Esophagus squamous epithelium (tissue), 5 donors: ENCODE results near the gene UBTD1. TPM values are rescaled to one million over a fixed set of nuclear protein-coding genes. Genes with fewer than 3 reads are reported as not detected.

Experiments
- DNase-seq: peaks from one replicate; lab custom pipeline; 2025; lab: John Stamatoyannopoulos, UW
- H3K27ac ChIP-seq, 4 donors: fragments of 200-600 bp; sonication (generic); one replicate each; pipeline ENCODE4 v1.5.1; 2016 to 2019; ENCODE audit warnings: mild to moderate bottlenecking in 1 of 4
- H3K27me3 ChIP-seq, 4 donors: fragments of 200-600 bp; sonication (generic); 1 replicate in 3 of 4; 2 replicates in 1 of 4; pipeline versions ENCODE4 v1.5.1 to v1.6.0; 2017 to 2021; ENCODE audit warnings: antibody characterized with exemption in 1 of 4
- H3K36me3 ChIP-seq, 3 donors: fragments of 200-600 bp; sonication (generic); one replicate each; pipeline ENCODE4 v1.5.1; 2016 to 2019
- H3K4me1 ChIP-seq, 3 donors: fragments of 200-600 bp; sonication (generic); one replicate each; pipeline ENCODE4 v1.5.1; 2017 to 2019
- H3K4me3 ChIP-seq, 4 donors: fragments of 200-600 bp; sonication (generic); 1 replicate in 3 of 4; 2 replicates in 1 of 4; pipeline ENCODE4 v1.5.1; 2016 to 2019; ENCODE audit warnings: mild to moderate bottlenecking in 2 of 4, moderate library complexity in 1 of 4
- H3K9me3 ChIP-seq, 3 donors: fragments of 200-600 bp; sonication (generic); one replicate each; pipeline ENCODE4 v1.5.1; 2016 to 2019
- POLR2A ChIP-seq, 4 donors: fragments of 450-650 bp; IDR thresholded peaks; one replicate each; pipeline ENCODE4 v1.6.1; 2017; ENCODE audit warnings: antibody characterized with exemption in 4 of 4, mild to moderate bottlenecking in 4 of 4, moderate library complexity in 3 of 4
- WGBS, 2 donors: methylation state at CpG; one replicate each; pipeline ENCODE4 v1.1.5; 2018; 5-methylcytosine and 5-hydroxymethylcytosine counted together
- intact Hi-C: fragments of 100-400 bp; cut with DNase I; formaldehyde crosslinking; loops from one replicate; pipeline ENCODE4 v1.15.0; 2022
- total RNA-seq, 4 donors: library from RNA; depleted of rRNA; stranded (reverse); fragments of >200 nt; gene quantifications; one replicate each; pipeline ENCODE4 v1.1.0, GENCODE V29; 2016
- TF ChIP-seq, protein P1 (sequence below), 6 experiments: fragments of 450-650 bp in 4 of 6; fragments of 200-600 bp in 2 of 6; sonication (generic) in 2 of 6; IDR thresholded peaks; one replicate each; pipeline ENCODE4 v1.5.1; 2016 to 2019; ENCODE audit warnings: antibody characterized with exemption in 6 of 6, mild to moderate bottlenecking in 4 of 6, moderate library complexity in 4 of 6
- donor health status: DM: yes; HTN: yes; CAD: no.

The UBTD1 gene
- total RNA-seq, 4 donors from 2014 or later: 4.3 to 8.5 (median 5.8) TPM

- TF ChIP-seq, protein P1, sequence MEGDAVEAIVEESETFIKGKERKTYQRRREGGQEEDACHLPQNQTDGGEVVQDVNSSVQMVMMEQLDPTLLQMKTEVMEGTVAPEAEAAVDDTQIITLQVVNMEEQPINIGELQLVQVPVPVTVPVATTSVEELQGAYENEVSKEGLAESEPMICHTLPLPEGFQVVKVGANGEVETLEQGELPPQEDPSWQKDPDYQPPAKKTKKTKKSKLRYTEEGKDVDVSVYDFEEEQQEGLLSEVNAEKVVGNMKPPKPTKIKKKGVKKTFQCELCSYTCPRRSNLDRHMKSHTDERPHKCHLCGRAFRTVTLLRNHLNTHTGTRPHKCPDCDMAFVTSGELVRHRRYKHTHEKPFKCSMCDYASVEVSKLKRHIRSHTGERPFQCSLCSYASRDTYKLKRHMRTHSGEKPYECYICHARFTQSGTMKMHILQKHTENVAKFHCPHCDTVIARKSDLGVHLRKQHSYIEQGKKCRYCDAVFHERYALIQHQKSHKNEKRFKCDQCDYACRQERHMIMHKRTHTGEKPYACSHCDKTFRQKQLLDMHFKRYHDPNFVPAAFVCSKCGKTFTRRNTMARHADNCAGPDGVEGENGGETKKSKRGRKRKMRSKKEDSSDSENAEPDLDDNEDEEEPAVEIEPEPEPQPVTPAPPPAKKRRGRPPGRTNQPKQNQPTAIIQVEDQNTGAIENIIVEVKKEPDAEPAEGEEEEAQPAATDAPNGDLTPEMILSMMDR (IDR thresholded peaks at IDR 0.05): no peak
- no peak for TF ChIP-seq POLR2A (IDR thresholded peaks at IDR 0.05)
- Histone ChIP-seq H3K27me3 (no peaks in the 10 kb centered on the region), H3K27ac (no peak overlapping the region), H3K36me3 (no peaks in the 10 kb centered on the region), H3K4me1 (no peaks in the 10 kb centered on the region), H3K9me3 (no peaks in the 10 kb centered on the region), H3K4me3 (no peak overlapping the region)
- WGBS, 2 donors: 94 to 97% methylated on average over 3 to 4 of the region's 4 CpGs
- DNase-seq: no peak
- intact Hi-C loops: no loop called here
Measured at GRCh38 chr10:97618285-97618684, 119.6 kb downstream of the UBTD1 start.

GRCh38 chr10:97618733-97619132, 120.0 kb downstream of the UBTD1 start:
- Histone ChIP-seq H3K9me3 (no peaks in the 10 kb centered on the region), H3K27me3 (no peaks in the 10 kb centered on the region), H3K4me1 (no peaks in the 10 kb centered on the region), H3K4me3 (no peak overlapping the region), H3K27ac (no peak overlapping the region), H3K36me3 (no peaks in the 10 kb centered on the region)
- whole genome bisulfite sequencing, 2 donors: 91 to 97% methylated on average over 4 of the region's 4 CpGs
- DNase-seq: no peak
- intact Hi-C loops: no loop called here
- no peak for TF ChIP-seq POLR2A (IDR thresholded peaks at IDR 0.05)
- TF ChIP-seq, protein P1 (IDR thresholded peaks at IDR 0.05): no peak

Other genes starting within 250 kb of the UBTD1 start
- gene ARHGAP19, start 206.3 kb upstream of the UBTD1 start, total RNA-seq: 10 to 100 TPM in 1 of 4 donors, 1 to 10 TPM in 3; 3.7 to 15.4 (median 7.5) TPM
- 1 to 10 TPM; 1.7 to 6.1 (median 3.9) TPM for gene FRAT1, start 179.7 kb upstream of the UBTD1 start, total RNA-seq
- 10 to 100 TPM; 16.6 to 29.4 (median 20.3) TPM for gene FRAT2, start 164.2 kb upstream of the UBTD1 start, total RNA-seq
- 10 to 100 TPM; 14.9 to 33.4 (median 23.9) TPM for gene RRP12, start 97.6 kb upstream of the UBTD1 start, total RNA-seq
- 100 to 1,000 TPM; 310 to 700 (median 514) TPM for gene PGAM1, start 72.7 kb upstream of the UBTD1 start, total RNA-seq
- gene EXOSC1, start 52.9 kb upstream of the UBTD1 start, total RNA-seq: 10 to 100 TPM; 12.4 to 44.8 (median 24.7) TPM
- 10 to 100 TPM; 17.0 to 36.9 (median 28.2) TPM for gene ZDHHC16, start 52.7 kb upstream of the UBTD1 start, total RNA-seq
- gene MMS19, start 502 bp upstream of the UBTD1 start, total RNA-seq: 10 to 100 TPM; 57.7 to 93.3 (median 65.1) TPM
- gene ANKRD2, start 73.9 kb downstream of the UBTD1 start, total RNA-seq: under 1 TPM in 1 of 4 donors, not detected in 3; 0.79 TPM
- 1 to 10 TPM in 3 of 4 donors, under 1 TPM in 1; 0.62 to 1.1 (median 1.1) TPM for gene HOGA1, start 85.5 kb downstream of the UBTD1 start, total RNA-seq
- gene C10orf62, start 90.8 kb downstream of the UBTD1 start, total RNA-seq: not detected
- 1 to 10 TPM in 2 of 4 donors, under 1 TPM in 2; 0.34 to 3.6 (median 1.2) TPM for gene MORN4, start 134.6 kb downstream of the UBTD1 start, total RNA-seq
- 10 to 100 TPM; 14.0 to 29.3 (median 19.6) TPM for gene PI4K2A, start 141.7 kb downstream of the UBTD1 start, total RNA-seq
- 10 to 100 TPM in 3 of 4 donors, 1 to 10 TPM in 1; 7.7 to 21.7 (median 15.4) TPM for gene AVPI1, start 188.3 kb downstream of the UBTD1 start, total RNA-seq
- 10 to 100 TPM in 2 of 4 donors, 1 to 10 TPM in 2; 4.0 to 20.5 (median 12.3) TPM for gene MARVELD1, start 214.8 kb downstream of the UBTD1 start, total RNA-seq
- 10 to 100 TPM; 10.1 to 16.0 (median 13.4) TPM for gene ZFYVE27, start 238.2 kb downstream of the UBTD1 start, total RNA-seq